ENCODE results near the gene FUCA1.

- TF ChIP-seq CTCF (IDR thresholded peaks at IDR 0.05; ENCODE audit: low read length) (no peak), EZH2 (IDR thresholded peaks at IDR 0.05; ENCODE audit: borderline replicate concordance, low read length) (no peak)
Measured at GRCh38 chr1:23865543-23865930, 2.6 kb downstream of the FUCA1 start.

Data from OCI-LY1 (cell line).